ENCODE results near the gene CDHR2.

GRCh38 chr5:176538989-176539384, 10.2 kb upstream of the CDHR2 start:
- TF ChIP-seq CTCF (IDR thresholded peaks at IDR 0.05) (no peak), EP300 (IDR thresholded peaks at IDR 0.05) (no peak), POLR2A (IDR thresholded peaks at IDR 0.05) (no peak)

Measured in tibial nerve (tissue), 4 donors.